Lung microvascular endothelial cell (primary cell): ENCODE data around the gene D2HGDH. TPM values are rescaled to one million over a fixed set of nuclear protein-coding genes. Genes with fewer than 3 reads are reported as not detected.
"Not testable (repeated sequence)": the region's sequence is repeated elsewhere in the genome, so short reads cannot be mapped to it uniquely, and the experiment has no call there.

ENCODE experiments used
- DNase-seq, 2 donors: peaks; one replicate each; pipeline versions ENCODE4 v3.0.0 to v3.0.0-alpha.2; 2010; ENCODE audit warnings: low read depth in 2 of 2
- total RNA-seq: library from RNA; depleted of rRNA; stranded (reverse); fragments of >200 nt; gene quantifications from 2 replicates; pipeline ENCODE4 v1.2.1, GENCODE V29; 2014

The D2HGDH gene
- total RNA-seq, 1 donor from 2014 or later, result 13.1 TPM

DNA sequence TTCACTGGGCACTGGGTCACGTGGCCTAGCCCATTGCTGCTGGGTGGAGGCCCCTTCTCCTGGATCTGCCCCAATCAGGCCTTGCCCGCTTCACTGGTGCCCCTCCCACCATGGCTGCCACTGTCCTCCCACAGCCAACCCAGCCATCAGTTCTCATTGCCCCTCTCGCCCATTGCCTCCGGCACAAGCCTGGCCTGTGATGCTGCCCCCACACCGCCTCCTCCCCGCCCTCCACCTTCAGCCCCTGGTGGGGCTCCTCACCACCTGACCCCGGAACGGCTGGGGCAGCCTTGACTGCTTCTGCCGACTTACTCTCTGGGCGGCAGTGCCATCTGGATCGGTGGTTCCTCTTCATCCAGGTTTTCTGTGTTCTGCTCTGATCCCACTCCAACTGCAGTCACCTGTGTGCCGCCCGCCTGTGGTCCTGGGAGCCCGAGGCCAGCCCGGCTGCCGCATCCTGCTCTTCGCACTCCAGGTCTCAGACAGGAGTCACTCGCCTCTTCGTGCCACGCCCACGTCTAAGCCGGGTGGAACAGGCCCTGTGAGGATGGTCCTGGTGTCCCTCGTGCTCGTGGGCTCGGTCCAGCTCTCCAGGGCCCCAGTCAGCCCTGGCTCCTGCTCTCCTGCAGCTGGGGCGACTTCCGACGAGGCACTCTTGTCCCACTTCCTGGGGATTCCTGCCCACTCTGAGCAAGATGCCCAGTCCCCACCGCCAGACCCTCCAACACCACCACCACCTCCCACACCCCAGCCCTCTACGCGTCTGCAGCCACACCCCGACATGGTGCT lies 14.2 kb downstream of the D2HGDH start:
- no peak for DNase-seq

DNA sequence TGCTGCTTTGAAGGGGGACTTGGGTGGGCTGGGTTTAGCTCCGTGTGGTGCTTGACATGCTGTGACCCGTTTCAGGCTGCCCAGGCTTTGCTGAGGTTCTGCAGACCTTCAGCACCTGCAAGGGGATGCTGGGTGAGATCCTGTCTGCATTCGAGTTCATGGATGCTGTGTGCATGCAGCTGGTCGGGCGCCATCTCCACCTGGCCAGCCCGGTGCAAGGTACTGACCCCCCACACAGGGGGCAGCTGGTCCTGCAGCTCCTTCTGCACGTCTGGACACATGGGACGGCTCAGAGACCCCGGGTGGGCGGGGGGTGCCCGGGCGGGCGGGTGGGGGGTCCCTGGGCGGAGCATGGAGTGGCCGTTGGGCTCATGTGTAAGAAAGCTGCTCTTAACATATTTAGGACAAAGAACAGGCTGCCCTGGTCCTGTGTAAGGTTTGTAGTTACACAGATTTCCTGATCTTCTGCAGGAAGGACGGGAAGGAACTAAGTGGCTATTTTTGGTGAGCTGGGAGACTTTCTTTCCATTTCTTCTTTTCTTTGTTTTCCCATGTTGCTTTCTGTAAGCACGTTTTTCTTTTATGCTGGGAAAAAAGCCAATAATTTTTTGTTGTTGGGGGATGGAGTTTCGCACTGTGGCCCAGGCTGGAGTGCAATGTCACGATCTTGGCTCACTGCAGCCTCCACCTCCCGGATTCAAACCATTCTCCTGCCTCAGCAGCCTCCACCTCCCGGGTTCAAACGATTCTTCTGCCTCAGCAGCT lies 15.8 kb downstream of the D2HGDH start:
- peak; percentile 46 to 70 for DNase-seq

DNA sequence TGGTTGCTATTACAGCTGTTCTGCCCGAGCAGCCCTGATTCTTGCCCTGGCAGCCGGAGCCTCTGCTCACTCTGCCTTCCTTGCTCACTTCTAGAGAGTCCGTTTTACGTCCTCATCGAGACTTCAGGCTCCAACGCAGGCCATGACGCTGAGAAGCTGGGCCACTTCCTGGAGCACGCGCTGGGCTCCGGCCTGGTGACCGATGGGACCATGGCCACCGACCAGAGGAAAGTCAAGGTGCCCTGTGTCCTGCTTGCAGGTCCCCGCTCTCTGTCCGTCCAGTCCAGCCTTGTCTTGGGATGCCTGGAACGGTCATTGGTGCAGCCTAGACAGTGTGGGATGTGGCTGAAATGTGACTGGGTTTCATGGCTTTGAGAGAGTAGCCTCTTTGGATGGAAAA lies 16.7 kb downstream of the D2HGDH start:
- DNase-seq, result no peak

DNA sequence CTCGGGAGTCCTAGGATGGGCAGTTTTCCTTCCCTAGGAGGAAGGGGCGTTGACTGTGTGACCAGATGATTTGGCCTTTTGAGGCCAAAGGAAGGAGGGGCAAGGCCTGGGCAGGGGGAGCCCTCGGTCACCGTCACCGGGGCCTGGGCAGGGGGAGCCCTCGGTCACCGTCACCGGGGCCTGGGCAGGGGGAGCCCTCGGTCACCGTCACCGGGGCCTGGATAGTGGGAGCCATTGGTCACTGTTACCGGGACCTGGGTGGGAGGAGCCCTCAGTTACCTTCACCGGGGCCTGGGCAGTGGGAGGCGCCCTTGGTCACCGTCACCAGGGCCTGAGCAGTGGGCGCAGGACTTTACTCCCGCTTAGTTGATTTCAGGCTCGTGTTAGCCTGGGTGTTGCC lies 17.3 kb downstream of the D2HGDH start:
- no peak for DNase-seq

DNA sequence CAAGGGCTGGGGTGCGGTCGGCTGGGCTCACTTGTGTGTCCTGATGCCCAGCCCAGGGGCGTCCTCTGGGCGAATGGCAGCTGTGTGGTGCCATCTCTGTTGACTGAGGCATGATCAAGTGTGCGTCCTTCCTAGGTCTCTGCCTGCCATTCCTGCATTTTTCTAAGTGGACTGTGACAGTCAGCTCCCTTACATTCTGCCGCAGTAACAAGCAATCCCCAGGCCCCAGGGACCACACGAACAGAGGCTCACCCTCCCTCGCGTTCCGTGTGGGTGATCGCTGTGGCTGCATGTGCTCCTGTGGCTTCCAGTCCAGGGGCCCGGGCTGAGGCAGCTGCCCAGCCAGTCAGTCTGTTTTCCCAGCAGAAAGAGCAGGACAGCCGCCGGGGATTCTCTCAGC lies 17.8 kb downstream of the D2HGDH start:
- DNase-seq, result no peak

DNA sequence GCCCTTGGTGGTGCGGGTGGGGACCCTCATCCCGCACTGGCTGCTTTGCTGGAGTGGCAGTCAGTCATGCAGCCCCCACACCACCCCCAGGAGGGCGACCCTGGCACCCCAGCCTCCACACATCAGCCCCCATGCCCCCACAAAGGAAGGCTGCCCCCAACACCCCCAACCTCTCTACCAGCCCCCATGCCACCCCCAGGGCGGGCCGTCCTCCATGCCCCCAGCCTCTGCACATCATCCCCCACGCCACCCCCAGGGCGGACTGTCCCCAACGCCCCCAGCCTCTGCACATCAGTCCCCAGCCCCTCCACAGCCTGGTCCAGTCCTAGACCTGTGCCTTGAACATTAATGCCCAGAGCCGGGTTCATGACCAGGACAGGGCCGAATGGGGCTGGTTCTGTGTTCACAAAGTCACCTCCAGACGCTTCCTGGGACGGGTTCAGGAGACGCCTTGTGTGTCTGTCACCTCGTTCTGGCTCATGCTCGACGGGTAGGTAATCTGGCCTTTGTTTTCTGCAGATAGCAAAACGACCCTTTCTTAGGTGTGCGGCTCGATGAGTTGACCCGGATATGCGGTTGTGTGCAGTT lies 18.4 kb downstream of the D2HGDH start:
- DNase-seq, result no peak

DNA sequence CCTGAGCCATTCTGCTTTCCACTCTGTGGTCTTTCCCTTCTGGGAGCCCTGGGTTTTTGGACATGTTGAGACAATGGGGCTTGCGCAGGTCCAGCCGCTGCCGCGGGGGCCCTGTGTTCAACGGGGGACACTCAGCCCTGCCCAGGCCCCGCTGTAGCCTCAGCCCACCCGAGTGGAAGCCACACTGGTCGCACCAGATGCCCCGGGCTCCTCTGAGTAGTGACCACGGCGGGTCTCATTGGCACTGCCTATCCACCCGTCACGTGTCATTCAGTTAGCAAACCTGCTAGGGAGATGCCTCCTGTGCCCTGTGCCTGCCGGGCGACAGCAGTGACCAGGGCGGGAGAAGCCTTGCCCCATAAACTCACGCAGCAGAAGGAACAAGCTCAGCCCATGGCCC lies 19.1 kb downstream of the D2HGDH start:
- DNase-seq, result no peak

DNA sequence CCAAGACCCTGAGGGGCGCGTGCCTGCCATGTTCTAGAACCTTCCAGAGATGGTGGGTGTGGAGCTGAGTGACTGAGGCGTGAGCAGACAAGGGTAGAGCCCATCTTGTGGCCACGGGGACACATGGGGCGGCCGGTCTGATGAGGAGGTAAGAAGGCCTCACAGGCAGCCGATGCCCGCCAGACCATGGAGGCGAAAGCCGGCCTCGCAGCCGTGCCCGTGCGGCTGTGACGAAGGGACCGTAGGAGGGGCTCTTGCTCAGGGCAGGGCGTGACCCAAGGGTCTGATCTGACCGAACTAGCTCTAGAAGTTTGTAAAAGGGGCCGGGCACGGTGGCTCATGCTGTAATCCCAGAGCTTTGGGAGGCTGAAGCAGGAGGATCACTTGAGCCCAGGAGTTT lies 19.6 kb downstream of the D2HGDH start:
- DNase-seq, result no peak

DNA sequence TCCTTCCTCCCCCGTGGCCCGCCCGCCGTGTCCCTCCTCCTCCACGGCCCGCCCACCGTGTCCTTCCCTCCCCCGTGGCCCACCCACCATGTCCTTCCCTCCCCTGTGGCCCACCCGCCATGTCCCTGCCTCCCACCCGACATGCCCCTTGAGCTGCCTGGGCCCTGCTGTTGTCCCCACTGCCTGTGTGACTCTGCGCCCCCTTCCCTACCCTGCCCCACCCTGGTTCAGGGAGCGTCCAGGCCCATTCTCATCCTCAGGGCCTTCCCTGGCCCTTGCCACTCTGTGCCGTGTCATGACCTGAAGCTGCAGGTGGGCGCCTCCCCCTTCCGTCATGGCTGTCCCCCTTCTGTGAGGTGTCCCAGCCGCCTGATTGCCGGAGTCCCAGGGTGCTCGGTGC lies 20.7 kb downstream of the D2HGDH start:
- no peak for DNase-seq

DNA sequence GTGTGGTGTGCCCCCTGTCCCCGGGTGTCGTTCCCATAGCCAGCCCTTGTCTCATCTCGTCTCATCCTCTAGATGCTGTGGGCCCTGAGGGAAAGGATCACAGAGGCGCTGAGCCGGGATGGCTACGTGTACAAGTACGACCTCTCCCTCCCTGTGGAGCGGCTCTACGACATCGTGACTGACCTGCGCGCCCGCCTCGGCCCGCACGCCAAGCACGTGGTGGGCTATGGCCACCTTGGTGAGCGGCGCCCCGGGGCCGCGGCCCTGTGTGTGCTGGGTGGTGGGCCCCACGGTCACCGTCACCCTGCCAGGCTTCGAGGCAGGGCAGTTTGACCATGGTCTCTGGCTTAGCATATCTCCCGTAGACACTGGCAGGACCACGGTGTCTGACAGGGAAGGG lies 21.3 kb downstream of the D2HGDH start:
- DNase-seq, result no peak

DNA sequence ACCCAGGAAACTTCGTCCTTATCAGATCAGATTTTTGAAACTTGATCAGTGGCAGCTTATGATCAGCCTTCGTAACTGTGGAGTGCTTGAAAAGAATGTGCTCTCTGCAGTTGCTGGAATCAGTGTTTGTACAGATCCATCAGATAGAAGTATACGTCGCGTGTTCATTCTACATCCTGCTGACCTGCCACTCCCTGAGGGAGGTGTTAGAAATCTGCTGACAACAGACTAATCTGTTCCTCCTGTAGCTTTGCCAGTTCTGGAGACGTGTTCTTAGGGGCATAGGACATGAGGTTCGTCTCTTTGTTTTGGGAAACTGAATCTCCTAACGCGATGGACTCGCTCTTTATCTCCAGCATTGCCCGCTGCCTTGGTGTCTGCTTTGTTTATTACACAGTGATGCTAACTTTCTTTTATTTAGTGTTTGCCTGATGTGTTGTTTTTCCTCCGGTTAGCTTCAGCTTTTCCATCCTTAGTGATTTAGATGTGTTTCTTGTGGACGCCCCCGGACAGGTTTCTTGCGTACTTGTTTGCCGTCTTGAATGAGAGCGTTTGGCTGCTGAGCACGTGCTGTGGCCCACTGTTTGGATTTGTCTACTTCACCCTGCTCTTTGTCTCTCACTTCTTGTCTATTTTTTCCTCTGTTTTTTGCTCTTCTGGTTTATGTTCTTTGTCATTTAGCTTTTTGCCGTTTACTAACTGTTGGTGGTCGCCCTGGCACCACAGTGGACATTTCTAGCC lies 24.8 kb downstream of the D2HGDH start:
- DNase-seq, result no peak

DNA sequence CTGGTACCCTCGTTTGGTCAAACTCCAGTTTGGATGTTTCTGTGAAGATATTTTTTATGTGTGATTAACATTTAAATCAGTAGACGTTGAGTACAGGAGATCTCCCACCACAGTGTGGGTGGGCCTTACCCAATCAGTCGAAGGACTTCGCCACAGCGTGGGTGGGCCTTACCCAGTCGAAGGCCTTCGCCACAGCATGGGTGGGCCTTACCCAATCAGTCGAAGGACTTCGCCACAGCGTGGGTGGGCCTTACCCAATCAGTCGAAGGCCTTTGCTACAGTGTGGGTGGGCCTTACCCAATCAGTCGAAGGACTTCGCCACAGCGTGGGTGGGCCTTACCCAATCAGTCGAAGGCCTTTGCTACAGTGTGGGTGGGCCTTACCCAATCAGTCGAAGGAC lies 25.5 kb downstream of the D2HGDH start:
- DNase-seq, result not testable (repeated sequence)

DNA sequence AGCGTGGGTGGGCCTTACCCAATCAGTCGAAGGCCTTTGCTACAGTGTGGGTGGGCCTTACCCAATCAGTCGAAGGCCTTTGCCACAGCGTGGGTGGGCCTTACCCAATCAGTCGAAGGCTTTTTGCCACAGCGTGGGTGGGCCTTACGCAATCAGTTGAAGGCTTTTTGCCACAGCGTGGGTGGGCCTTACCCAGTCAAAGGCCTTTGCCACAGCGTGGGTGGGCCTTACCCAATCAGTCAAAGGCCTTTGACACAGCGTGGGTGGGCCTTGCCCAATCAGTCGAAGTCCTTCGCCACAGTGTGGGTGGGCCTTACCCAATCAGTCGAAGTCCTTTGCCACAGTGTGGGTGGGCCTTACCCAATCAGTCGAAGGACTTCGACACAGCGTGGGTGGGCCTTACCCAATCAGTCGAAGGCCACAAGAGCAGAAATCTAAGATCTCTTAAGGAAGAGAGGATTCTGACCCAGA lies 25.9 kb downstream of the D2HGDH start:
- DNase-seq, result no peak

DNA sequence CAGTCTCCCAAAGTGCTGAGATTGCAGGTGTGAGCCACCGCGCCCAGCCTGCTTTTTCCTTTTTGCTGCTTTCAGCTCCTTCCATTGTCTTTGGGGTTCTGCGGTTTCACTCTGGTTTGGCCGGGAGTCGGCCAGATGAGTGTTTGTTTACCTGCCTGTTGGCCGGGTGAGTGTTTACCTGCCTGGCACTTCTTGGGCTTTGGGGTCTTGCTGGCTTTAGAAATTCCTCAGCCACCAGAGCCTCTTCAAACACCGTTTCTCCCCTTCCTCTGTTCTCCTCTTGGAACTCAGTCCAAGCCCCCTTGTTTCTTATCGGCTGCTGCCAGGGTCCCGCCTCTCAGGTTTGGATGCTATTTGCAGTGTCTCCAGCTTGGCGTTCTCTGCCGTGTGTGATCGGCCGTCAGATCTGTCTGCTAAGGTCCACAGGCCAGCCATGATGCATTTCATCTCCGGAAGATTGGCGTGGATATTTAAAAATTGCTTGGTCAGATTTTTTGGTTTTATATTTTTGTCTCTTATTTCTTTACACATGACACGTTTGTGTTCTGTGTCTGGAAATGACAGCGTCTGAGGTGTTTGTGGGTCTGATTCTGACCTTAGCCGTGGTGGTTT lies 28.0 kb downstream of the D2HGDH start:
- DNase-seq, result no peak

DNA sequence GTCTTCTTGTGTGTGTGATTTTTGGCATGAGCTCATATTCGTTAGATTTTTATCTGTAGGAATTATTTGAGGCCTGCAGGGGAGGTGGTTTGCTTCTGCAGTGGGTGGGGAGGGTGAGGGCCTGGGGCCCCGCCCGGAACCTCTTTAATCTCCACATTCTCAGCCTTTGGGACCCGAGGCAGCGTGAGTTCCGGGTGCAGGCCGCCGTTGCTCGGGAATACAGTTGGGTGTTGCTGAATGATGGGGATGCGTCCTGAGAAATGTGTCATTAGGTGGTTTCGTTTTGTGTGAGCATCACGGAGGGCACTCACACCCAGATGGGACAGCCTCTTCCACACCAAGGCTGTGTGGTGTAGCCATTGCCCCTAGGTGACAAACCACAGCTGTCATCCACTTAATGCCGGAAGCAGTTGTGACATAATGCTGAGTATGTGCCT lies 28.5 kb downstream of the D2HGDH start:
- DNase-seq, result no peak

DNA sequence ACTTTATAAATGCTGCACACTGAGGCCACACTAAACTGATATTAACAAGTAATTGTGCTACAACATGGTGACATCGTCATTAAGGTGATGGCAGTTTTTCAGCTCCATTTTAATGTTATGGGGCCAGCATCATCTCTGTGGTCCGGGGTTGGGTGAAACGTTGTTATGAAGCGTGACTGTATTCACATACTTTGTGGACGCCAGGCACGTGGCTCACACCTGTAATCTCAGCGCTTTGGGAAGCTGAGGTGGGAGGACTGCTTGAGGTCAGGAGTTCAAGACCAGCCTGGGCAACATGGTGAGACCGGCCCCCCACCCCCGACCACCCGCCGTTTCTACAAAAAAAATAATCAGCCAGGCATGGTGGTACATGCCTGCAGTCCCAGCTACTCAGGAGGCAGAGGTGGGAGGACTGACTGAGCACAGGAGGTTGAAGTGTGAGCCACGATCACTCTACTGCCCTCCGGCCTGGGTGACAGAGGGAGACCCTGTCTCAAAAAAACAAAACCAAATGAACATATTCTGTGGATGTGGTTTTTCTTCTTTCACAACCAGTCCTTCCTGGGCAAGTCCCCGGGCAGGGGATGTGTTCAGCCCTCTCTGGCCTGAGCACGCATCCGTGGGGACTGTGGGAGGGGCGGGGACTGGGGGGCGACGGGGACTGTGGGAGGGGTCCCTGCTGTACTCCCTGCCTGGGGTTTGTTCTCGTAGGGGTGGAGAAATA lies 29.3 kb downstream of the D2HGDH start:
- DNase-seq, result no peak

DNA sequence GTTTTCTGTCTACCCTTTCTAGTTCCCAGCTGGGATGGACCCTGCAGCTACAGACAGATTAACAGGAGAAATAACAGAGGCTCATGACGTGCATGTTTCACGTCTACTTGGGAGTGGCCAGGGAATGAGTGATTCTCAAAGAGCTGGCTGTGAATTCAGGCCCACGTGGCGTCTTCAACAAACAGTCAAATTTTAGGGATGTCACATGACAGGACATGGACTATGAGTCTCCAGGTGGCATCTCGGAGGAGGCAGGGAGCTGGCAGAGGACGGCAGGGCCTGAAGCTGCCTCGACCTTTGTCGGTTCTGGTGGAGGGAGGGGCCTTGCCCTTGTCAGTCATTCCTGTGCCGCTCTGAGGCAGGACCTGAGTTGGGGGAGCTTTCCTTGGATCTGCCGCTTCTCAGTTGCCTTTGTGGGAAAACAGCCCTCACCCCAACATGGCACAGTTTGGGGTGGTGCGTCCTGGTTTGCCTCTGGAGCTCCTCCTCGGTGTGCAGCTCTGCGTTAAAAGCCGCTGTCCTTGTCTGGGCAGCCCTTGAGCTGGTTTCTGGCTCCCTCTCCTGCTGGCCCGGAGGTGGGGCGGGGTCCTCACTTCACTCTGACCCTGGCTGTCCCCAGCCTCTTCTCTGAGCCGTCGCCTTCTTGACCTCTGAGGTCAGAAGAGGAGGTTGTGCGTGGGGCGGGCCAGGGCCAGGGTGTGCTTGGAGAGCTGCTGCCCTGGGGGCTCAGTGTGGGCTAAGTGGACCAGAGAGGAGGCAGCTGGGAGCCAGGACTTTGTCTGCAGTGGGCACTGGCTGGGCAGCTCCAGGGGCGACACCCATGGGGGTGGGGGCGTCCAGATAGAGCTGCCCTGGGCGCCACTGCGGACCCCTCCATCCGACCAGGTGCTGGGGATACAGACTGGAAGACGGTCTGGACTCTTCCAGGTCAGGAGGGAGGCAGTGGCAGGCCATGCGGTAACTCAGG lies 30.1 kb downstream of the D2HGDH start:
- no peak for DNase-seq

DNA sequence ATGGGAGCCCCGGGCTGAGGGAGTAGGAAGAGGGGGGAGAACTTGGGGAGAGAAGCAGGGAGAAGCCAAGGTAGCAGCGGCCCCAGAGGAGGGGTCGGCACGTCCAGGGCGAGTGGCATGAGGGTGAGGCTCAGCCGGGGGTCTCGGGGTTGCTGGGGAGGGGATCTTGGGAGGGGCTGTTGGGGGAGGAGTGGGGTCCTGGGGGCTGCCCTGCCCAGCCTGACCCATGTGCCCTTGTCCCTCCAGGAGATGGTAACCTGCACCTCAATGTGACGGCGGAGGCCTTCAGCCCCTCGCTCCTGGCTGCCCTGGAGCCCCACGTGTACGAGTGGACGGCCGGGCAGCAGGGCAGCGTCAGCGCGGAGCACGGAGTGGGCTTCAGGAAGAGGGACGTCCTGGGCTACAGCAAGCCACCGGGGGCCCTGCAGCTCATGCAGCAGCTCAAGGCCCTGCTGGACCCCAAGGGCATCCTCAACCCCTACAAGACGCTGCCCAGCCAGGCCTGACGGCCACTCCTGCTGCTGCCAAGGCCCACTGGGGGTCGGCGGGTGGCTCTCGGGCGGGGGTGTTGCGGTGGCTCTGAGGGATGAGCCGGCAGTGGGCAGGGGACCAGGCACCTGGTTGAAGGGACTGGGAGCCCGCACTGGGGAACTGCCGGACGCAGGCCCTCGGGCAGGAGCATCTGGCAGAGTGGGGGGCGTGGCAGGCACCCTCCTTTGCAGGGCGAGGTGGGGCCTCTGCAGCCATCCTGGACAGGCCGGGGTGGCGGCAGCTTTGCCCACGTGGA lies 33.2 kb downstream of the D2HGDH start:
- DNase-seq, result no peak

DNA sequence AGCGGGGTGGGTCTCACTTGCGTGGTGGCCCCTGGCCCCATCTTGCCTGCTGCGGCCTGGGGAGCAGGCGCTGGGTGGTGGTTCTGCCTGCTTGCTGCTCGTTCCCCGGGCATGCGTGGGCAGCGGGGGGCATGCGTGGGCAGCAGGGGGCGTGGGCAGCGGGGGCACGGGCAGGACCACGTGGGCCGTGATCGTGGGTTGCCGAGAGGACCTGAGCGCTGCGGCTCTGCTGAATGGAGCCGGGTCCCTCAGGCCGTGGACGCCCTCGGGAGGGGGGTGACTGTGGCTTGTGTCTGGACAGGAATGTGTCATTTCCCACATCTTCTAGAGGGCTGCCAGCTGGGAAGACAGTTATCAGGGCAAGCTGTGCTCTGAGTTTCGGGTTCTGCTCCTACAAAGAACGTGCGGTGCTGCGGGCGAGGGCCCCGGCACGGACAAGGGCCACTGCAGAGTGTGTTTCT lies 33.9 kb downstream of the D2HGDH start:
- DNase-seq, result no peak
